ENCODE measurements around the gene TMEM269. TPM values are rescaled to one million over a fixed set of nuclear protein-coding genes. Genes with fewer than 3 reads are reported as not detected.

Gene TMEM269
- total and polyA plus RNA-seq, 10 of the 15 experiments (the other 5 are each of a cell fraction or from before 2014, with no cell fraction given): 0.02 to 0.26 (median 0.06) TPM; not detected in 2

DNA sequence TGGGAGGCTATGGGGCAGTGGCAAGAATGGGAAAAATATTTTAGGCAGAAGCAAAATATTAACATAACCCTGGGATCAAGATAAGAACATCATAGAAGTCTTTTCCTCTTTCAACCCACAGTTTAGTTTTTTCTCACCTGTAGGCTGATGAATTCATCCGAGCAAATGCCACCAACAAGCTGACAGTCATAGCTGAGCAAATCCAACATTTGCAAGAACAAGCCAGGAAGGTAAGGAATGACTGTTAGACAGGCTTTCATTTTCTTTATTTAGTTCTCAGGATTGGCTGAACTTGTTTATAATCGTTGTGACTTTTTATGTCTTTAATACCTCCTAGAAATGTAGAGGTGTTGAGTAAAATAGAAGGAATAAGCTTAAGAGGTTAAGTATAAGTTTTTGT lies 11.4 kb upstream of the TMEM269 start:
- Histone ChIP-seq H3K79me2 (ENCODE audit: control insufficient read depth, insufficient read depth, low read length) (peaks cover 22% of the 10 kb centered on the region), H3K4me2 (ENCODE audit: control insufficient read depth, insufficient read depth) (no peak overlapping the region), H3K4me1 (ENCODE audit: control insufficient read depth, insufficient read depth, low read length) (no peaks in the 10 kb centered on the region; the same call in 1 of the 2 replicates), H3K27me3 (replicated peaks in 1 of 2; ENCODE audit: control insufficient read depth in 2 of 2, insufficient read depth in 2 of 2, low read length in 1 of 2) (no peaks in the 10 kb centered on the region), H4K20me1 (ENCODE audit: control insufficient read depth, insufficient read depth) (no peaks in the 10 kb centered on the region), H3K27ac (ENCODE audit: control insufficient read depth, insufficient read depth) (no peak overlapping the region), H3K9me3 (replicated peaks; ENCODE audit: control insufficient read depth, insufficient read depth, low read length) (no peaks in the 10 kb centered on the region), H3K9ac (ENCODE audit: control insufficient read depth, insufficient read depth, low read length) (no peak overlapping the region), H3K4me3 (no peak overlapping the region), H2AFZ (ENCODE audit: control insufficient read depth, low read depth, low read length) (no peak overlapping the region), H3K36me3 (ENCODE audit: control insufficient read depth in 2 of 2, insufficient read depth in 2 of 2, low read length in 1 of 2) (peaks cover 10 to 28% of the 10 kb centered on the region in 2 experiments)
- BruUV-seq (replicated peaks): no TSS peak
- TF ChIP-seq MEF2B (IDR thresholded peaks at IDR 0.05; ENCODE audit: partially characterized antibody, poor library complexity, severe bottlenecking) (no peak), MYB (IDR thresholded peaks at IDR 0.05; ENCODE audit: borderline replicate concordance, low read depth, low read length) (no peak)
- TF ChIP-seq, protein P1, sequence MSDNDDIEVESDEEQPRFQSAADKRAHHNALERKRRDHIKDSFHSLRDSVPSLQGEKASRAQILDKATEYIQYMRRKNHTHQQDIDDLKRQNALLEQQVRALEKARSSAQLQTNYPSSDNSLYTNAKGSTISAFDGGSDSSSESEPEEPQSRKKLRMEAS (IDR thresholded peaks at IDR 0.05; ENCODE audit: low read depth, low read length): no peak
- CTCF ChIA-PET: interaction anchor here (1.2 to 2.4 kb wide), 2 partner anchors 140 to 300 kb away, joined by 4 to 15 read pairs; no protein-coding TSS in a partner anchor
- WGBS (ENCODE audit: insufficient coverage, insufficient replicate concordance, low lambda C conversion rate, missing lambda C conversion rate): 71% methylated on average over 2 of the region's 2 CpGs
- POLR2A ChIA-PET: interaction anchor here (0.5 to 0.6 kb wide), 2 partner anchors 9 to 59 kb away, joined by 4 to 5 read pairs; no protein-coding TSS in a partner anchor
- ATAC-seq (no peak), FAIRE-seq (no peak), DNase-seq (ENCODE audit: low read depth, low spot score) (no peak)
- in situ Hi-C loops (cut with MboI) (no loop called here), intact Hi-C loops (cut with micrococcal nuclease; ENCODE audit: unreplicated experiment) (no loop called here)
- SMC1A ChIA-PET (ENCODE audit: uncharacterized antibody, unreplicated experiment): no interaction called here
- RAD21 ChIA-PET (ENCODE audit: unreplicated experiment): interaction anchor here (2.5 kb wide), 1 partner anchor 301 kb away, joined by 13 read pairs; no protein-coding TSS in a partner anchor

DNA sequence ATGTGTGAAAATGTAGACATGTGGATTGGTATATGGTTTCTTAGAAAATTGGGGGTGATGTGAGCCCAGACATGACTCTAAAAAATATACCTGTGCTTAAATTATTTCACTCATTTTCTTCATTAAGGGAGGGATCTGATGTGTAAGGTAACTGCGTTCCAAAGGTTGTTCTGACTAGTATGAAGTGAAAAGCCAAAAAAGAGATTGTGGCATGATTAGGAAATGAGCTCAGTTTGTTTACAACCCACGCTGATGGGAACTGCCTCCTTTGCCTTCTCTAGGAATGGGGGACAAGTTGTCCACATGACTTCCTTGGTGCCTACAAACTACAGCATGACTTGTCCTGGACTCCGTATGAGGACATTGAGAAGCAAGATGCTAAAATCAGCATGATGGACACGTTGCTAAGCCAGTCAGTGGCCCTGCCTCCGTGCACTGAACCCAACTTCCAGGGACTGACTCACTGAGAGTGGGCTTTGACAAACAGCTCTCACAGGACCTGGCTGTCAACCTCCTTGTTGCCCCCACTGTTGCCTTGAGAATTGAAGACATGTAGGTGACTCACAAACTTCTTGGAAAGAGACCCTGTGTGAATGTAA lies 9.8 kb upstream of the TMEM269 start:
- no peak overlapping the region for H2AFZ ChIP-seq (ENCODE audit: control insufficient read depth, low read depth, low read length)
- H3K4me3 ChIP-seq: no peak overlapping the region
- H3K79me2 ChIP-seq (ENCODE audit: control insufficient read depth, insufficient read depth, low read length): peaks cover 9% of the 10 kb centered on the region
- FAIRE-seq (no peak), ATAC-seq (no peak), DNase-seq (ENCODE audit: low read depth, low spot score) (no peak)
- peaks cover 10 to 28% of the 10 kb centered on the region in 2 experiments for H3K36me3 ChIP-seq (ENCODE audit: control insufficient read depth in 2 of 2, insufficient read depth in 2 of 2, low read length in 1 of 2)
- in situ Hi-C loops (cut with MboI) (no loop called here), intact Hi-C loops (cut with micrococcal nuclease; ENCODE audit: unreplicated experiment) (no loop called here)
- no peak overlapping the region for H3K27ac ChIP-seq (ENCODE audit: control insufficient read depth, insufficient read depth)
- H3K9me3 ChIP-seq (replicated peaks; ENCODE audit: control insufficient read depth, insufficient read depth, low read length): no peaks in the 10 kb centered on the region
- H4K20me1 ChIP-seq (ENCODE audit: control insufficient read depth, insufficient read depth): no peaks in the 10 kb centered on the region
- H3K4me2 ChIP-seq (ENCODE audit: control insufficient read depth, insufficient read depth): no peak overlapping the region
- no peak overlapping the region for H3K9ac ChIP-seq (ENCODE audit: control insufficient read depth, insufficient read depth, low read length)
- H3K27me3 ChIP-seq (replicated peaks in 1 of 2; ENCODE audit: control insufficient read depth in 2 of 2, insufficient read depth in 2 of 2, low read length in 1 of 2): no peaks in the 10 kb centered on the region
- RAD21 ChIA-PET (ENCODE audit: unreplicated experiment): interaction anchor here (2.5 kb wide), 1 partner anchor 299 kb away, joined by 13 read pairs; no protein-coding TSS in a partner anchor
- TF ChIP-seq FOS (IDR thresholded peaks at IDR 0.05; ENCODE audit: borderline replicate concordance, extremely low read depth, insufficient read length): no peak
- WGBS (ENCODE audit: insufficient coverage, insufficient replicate concordance, low lambda C conversion rate, missing lambda C conversion rate): 87% methylated on average over 5 of the region's 5 CpGs
- SMC1A ChIA-PET (ENCODE audit: uncharacterized antibody, unreplicated experiment): interaction anchor here (0.6 to 5.6 kb wide), 3 partner anchors 138 to 299 kb away, joined by 3 to 35 read pairs (median 4); no protein-coding TSS in a partner anchor
- no TSS peak for BruUV-seq (replicated peaks)
- CTCF ChIA-PET: interaction anchor here (2.4 kb wide), 1 partner anchor 299 kb away, joined by 15 read pairs; no protein-coding TSS in a partner anchor
- peaks cover 5% of the 10 kb centered on the region; the same call in 1 of the 2 replicates for H3K4me1 ChIP-seq (ENCODE audit: control insufficient read depth, insufficient read depth, low read length)
- POLR2A ChIA-PET: no interaction called here

Measured in GM12878 (cell line).